NCI-H446 (cell line): ENCODE data around the gene PEMT.
"Not testable (repeated sequence)": the region's sequence is repeated elsewhere in the genome, so short reads cannot be mapped to it uniquely, and the experiment has no call there.

Experiments used
- DNase-seq, 2 experiments: peaks; one replicate each; lab custom pipeline; 2025; lab: John Stamatoyannopoulos, UW

The PEMT gene

DNA sequence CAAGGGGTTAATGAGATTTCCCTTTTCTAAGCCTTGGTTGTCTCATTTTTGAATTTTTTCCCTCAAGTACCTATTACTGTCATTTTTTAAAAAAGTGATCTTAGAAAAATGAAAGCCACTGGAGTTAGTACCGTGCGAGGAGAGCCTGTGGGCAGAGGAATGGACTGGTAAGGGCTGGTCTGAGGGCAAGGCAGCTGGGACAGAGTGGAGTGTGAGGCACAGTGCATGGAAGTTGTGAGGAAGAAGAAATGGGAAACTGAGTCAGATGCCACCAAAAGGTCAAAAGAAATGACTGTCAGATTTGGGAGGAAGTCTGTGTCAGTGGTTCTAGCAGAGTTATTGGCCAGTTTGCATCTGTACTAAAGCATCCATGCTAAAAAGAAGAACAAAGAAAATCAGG, 103.5 kb downstream of the PEMT start:
- no peak for DNase-seq

DNA sequence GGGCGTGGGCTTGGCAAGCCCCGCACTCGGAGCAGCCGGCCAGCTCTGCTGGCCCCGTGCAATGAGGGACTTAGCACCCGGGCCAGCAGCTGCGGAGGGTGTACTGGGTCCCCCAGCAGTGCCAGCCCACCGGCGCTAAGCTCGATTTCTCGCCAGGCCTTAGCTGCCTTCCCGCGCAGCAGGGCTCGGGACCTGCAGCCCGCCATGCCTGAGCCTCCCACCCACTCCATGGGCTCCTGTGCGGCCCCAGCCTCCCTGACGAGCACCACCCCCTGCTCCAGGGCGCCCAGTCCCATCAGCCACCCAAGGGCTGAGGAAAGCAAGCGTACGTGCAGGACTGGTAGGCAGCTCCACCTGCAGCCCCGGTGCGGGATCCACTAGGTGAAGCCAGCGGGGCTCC, 105.1 kb downstream of the PEMT start:
- not testable (repeated sequence) for DNase-seq

DNA sequence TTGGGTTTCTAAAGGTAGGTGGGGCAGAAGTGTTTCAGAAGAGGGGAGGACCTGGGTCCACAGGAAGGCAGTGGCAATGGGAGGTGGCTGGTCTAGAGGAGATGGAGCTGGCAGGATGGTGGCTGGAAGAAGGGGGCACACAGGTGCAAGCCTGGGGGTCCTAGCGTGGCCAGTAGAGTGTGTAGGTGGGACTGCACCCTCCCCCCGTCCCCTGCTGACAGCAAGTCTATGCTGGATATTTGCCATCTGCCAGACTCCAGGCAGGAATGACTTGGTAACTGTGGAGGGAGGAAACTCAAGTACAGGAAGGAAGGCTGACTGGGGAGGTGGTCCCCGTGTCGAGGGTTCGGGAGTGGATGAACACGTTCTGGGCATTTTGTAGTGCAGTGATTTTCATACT, 106.1 kb downstream of the PEMT start:
- DNase-seq, result no peak

DNA sequence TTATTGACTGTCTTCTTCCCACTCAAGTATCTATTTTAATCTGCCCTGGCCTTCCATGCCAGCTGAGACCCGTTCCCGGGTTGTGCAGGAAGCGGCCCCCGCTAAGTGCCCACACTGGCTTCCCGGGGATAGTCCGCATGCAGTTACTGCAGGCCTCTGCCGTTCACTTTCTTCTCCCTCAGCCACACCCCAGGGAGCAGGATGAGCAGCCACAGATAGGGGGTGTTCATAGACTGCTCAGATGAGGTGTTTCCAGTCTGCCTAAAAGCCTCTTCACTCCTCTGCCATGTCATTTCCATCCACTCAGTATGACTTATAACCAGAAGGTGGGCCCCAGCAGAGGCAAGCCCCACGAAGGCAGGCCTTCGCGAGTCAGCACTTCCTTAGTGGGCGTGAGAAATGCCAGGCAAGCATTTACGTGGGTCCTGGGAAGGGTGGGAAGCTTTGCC, 107.0 kb downstream of the PEMT start:
- DNase-seq, result no peak

DNA sequence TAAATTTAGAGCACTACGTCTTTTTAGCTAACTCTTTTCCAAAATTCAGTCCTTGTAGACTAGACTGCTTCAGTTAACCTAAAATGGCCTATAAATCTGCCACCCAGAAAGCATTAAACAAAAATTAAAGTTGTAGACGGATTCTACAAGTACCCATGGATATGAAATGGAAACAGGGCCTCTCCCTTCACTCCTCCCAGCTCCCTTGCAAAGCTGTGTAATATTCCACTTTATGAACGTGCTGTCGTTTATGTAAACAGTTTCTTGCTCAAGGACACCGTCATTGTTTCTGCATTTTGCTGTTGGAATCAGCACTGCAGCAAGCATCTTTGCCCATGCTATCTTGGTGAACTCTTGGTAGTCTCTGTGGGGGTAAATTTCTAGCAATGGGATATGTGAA, 109.6 kb downstream of the PEMT start:
- DNase-seq, result no peak

DNA sequence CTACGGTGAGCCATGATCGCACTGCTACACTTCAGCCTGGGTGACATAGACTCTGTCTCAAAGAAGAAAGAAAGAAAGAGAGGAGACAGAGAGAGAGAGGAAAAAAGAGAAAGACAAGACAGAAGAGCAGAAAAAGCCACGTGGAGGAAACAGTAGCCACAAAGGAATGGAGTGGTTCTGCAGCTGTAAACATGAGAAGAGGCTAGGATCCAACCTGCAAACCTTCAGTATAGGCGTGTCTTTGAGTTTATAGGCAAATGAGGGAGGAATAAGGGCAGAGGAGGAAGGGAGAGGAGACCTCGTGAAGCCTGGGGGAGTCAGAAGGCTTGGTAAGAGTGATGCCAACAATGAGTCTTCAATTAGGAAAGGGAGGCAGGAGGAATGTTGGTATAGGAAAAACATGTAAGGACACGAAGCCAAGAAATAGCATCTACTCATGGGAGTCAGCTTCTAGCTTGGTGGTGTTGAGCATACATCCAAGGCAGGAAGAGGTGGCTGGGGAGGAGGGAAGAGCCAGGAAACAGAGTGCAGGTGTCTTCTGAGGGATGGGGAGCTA, 110.8 kb downstream of the PEMT start:
- no peak for DNase-seq

DNA sequence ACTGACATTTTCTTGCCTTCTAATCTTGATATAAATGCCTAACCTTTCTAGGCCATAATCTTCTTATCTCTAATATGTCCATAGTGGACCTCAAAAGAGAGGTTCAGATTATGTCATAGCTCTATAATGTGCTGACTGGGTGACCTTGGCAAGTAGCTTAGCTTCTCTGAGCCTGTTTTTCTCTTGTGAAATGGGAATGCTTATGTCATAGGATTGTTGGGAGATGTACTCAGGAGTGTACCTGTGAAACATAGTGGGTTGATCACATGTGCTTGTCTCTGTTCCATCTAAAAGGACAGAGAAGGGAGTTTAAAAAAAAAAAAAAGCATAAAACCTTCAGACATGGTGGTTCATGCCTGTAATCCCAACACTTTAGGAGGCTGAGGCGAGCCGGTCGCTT, 112.3 kb downstream of the PEMT start:
- no peak for DNase-seq

DNA sequence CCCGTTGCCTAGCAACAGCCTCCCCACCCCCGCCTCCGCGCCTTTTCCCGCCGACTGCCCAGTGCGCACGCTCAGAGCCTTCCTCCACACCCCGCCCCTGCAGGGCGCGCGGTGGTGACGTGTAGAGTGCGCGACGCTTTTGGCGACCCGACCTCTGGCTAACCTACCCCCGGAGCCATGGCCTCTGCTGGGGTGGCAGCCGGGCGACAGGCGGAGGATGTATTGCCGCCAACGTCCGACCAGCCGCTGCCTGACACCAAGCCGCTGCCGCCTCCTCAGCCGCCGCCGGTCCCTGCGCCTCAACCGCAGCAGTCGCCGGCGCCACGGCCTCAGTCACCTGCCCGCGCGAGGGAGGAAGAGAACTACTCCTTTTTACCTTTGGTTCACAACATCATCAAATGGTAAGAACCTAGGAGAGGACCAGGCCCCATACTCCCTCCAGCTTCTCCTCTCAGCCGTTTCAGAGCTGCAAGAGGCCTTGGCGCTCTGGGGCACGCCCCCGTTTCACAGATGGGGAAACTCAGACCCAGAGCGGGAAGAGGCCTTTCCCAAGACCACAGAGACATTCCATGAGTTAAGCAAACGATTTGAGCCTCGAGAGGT, 114.5 kb downstream of the PEMT start, which contains the start of gene MED9:
MED9 (plus strand) TSS at position 136 of the 603 bp plus-strand sequence; CDS start at position 178, 42 bp downstream.
- DNase-seq, result peak; percentile 86 to 94

DNA sequence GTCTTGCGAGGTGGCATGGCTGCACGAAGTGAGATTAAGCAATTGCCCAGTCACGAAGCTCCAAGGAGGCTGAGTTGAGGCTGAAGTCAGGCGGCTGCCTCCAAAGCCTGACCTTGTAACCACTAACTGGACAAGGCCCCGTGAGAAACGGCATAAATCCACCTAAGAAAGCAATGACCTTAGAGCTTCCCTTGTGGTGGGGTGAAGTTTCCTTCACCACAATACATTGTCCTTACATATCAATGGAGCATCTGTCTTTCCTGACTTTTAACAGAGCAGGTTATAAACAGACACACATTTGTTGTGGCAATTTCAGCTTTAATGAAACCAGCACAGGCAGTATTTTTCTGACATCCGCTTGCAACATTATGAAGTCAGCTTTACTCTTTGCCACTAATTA, 117.2 kb downstream of the PEMT start:
- no peak for DNase-seq

DNA sequence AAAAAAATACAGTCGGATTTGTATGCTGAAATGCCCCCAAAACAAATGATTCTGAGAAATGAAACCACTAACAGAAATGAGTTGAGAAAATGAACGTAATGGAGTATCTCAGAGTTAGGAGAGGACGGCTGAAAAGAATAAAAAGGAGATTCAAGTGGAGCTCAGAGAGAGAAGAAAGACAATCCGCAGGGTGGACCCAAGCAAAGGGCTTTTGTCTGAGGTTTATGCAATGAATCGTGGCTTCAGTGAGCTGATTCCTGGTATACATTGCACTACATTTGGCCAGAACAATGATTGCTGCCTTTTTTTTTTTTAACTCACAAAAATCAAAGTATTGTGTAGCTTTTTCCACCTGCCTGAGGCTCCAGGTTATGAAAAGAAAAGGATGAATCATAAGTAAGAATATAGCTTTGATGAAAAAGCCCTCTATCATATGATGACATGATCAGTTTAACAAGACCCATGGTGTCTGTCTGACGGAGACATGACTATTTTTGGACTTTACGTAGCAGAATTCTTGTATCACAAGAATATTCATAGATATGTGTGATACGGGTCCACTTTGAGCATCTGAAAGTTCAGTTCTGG, 119.1 kb downstream of the PEMT start:
- DNase-seq, result no peak

DNA sequence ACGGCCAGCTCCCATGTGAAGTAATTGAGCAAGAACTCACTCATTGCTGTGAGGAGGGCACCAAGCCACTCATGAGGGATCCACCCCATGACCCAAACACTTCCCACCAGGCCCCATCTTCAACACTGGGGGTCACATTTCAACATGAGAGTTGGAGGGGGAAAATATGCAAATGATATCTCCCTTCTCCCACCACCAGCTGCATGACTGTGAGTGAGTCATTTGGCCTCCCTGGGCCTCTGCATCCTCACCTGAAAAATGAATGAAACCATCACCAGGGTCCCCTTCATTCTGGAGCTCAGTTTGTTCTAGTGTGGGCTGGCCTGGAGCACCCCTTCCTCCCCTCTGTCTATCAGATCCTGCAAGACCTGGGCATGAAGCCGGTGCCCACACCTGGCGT, 121.5 kb downstream of the PEMT start:
- no peak for DNase-seq

DNA sequence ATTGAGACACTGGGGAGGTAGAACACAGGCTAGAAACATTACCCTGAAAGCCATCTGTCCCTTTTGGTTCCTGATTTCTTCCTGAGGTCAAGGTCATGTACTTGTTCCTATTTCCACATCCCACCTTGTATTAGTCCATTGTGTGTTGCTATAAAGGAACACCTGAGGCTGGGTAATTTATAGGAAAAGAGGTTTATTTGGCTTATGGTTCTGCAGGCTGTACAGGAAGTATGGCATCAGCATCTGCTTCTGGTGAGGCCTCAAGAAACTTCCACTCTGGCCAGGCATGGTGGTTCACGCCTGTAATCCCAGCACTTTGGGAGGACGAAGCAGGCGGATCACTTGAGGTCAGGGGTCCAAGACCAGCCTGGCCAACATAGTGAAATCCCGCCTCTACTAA, 122.2 kb downstream of the PEMT start:
- DNase-seq, result no peak

DNA sequence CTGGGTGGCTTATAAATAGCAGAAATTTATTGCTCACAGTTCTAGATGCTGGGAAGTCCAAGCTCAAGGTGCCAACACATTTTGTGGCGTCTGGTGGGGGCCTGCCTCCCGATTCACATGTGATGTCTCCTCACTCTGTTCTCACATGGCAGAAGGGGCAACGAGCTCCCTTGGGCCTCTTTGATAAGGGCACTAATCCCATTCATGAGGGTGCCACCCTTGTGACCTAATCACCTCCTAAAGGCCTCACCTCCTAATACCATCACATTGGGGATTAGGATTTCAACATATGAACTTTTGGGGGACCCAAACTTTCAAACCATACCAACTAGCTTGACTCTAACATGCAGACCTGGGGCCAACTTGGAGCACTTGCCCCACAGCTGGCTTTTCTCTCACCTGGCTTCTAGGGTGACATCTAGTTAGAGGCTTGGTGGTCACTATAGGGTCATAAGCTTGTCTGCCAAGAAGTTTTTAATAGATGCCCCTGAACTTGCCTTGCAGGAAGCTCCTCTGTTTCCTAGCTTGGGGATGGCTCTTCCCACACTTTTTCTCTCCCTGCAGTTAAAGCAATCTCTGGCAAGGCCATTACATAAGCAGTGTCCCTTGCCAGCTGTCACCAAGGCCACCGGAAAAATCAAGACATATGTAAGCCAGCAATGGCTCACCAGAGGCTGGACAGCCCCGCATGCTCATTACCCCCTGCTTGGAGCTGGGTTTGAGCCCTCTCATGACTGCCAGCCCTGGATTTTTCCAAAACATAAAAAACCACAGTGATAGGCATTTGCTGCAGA, 123.1 kb downstream of the PEMT start:
- DNase-seq, result peak in 1 of 2 experiments; percentile 5

DNA sequence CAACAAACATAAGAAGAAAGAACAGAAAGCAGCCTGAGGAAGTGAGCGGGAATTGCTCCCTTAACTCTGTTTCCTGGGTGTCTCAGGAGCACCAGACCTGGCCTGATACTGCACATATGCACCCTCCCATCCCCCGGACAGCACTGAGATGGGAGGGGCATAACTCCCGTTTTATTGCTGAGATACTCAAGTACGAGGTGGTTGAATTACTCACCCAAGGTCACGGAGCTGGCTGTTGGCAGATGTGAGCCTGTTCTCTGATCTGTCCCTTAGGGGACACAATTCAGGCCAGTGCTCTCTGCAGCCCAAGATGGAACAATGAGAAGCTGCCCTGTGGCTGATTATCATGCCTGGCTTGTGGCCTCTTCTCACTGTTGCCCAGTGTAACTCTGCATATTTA, 123.8 kb downstream of the PEMT start:
- no peak for DNase-seq

DNA sequence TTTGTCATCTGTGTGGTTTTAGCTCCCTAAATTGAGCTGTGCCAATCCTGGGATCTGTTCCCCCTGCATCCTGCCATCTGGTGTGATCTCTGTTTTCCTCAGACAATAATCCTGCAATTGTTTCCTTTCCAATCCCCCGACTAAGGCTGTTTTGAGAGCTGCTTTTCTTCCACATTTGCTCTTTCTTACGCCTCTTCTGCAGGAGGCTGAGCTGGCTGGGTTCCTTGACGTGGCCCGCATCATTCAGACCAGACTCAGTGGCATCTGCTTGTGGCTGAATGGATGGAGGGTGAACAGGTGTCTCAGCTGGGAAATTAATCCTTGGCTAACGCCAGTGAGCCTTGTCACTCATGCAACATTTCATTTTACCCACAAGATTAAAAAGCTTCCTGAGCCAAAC, 124.5 kb downstream of the PEMT start:
- peak; percentile 48 to 50 for DNase-seq

DNA sequence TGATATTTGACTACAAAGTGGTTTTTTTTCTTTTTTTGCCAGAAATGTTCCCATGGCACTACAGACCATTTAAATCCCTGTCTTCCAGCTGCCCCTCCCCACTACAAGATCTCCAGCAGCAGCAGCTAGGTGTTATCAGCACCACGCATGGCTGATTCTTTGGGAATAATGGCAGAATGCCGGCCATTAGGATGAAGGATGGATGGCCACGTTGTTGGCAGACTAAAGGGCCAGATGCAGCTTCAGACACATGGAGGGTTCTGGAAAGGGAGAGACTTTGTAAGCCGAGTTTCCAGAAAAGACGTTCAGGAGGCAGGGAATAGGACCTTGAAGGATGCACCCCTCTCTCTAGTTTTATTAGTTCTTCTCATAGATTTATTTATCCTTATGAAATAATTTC, 125.0 kb downstream of the PEMT start:
- peak; percentile 48 to 56 for DNase-seq

DNA sequence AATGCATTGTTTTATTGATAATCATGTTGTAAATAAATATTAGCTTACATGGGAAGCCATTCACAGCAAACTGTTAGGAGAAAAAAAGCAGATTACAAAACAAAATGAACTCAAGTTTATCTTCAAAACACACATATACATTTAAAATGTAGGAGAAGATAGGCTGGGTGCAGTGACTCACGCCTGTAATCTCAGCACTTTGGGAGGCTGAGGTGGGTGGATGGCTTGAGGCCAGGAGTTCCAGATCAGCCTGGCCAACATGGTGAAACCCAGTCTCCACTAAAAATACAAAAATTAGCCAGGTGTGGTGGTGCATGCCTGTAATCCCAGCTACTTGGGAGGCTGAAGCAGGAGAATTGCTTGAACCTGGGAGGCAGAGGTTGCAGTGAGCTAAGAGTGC, 125.6 kb downstream of the PEMT start:
- not testable (repeated sequence) for DNase-seq

DNA sequence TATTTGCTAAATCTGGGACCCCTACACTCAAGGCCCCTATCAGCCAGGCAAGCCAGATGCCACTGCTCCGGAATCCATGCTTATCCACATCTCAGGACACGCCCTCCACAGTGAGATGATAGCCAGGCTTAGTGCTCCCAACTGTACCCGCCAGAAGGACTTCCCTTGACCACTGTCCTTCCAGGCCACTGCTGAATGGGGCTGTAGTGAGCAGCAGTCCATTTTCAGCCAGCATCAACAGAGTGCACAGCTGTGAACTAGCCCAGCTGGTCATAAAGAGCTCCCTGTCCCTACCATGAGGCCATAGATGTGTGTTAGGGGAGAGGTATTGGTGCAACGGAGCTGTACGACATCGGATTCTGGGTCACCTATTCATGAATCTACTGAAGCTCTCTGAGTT, 127.7 kb downstream of the PEMT start:
- no peak for DNase-seq

DNA sequence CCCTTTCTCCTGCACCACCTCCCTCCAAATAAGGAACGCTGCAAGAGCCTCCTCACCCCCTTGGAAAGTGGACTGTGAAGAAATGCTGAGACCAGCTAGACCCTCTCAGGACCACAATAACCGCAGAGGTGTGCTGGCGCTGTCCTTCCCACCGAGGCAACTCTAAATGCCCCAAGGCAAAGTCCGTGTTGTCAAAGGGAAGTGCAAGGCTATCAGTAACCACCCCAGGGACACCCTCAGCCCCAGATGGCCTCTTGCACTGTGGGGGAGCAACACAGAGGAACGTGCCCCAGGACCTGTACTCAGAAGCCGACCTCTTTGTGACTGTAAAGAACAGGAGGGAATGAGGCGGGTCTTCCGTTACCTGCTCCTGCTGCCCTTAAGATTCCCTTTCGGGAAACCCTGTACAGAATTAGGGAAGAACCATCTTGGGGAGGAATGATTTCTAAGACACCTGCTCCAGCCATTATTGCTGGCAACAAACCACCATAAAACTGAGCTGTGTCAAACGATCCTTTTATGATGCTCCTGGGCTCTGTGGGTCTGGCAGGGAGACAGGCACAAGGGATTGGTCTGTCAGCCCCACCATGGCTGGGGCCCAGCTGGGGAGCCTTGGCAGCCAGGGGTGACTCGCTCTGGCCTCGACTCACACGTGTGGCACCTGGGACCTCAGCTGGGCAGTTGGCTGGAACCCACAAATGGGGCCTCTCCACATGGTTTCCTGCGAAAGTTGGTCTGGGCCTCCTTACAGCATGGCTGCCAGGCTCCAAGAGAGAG, 129.3 kb downstream of the PEMT start:
- DNase-seq, result peak in 1 of 2 experiments; percentile 14

DNA sequence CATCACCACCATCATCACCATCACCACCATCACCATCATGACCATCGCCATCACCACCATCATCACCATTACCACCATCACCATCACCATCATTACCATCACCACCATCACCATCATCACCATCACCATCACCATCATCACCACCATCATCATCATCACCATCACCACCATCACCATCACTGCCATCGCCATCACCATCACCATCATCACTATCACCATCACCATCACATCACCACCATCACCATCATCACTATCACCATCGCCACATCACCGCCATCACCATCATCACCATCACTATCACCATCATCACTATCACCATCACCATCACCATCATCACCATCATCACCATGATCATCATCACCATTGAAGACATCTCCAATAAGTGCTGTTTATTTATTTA, 131.5 kb downstream of the PEMT start:
- no peak for DNase-seq

DNA sequence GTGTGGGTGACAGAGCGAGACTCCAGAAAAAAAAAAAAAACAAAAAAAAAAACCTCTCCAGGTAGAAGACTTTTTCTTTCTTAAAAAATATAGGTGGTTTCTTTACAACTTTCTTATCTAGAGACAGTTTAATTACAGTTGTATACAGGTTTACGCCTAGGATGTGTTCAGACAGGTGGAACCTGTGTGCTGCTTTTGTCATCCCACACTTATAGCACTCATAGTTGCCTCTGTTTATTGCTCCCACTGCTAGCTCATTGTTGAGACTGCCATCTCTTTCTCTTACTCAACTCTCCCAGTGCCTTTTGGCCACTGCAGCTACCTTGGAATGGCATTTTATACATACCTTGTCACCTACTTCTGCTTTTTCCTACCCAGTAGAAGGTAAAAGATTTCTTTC, 133.8 kb downstream of the PEMT start:
- no peak for DNase-seq

DNA sequence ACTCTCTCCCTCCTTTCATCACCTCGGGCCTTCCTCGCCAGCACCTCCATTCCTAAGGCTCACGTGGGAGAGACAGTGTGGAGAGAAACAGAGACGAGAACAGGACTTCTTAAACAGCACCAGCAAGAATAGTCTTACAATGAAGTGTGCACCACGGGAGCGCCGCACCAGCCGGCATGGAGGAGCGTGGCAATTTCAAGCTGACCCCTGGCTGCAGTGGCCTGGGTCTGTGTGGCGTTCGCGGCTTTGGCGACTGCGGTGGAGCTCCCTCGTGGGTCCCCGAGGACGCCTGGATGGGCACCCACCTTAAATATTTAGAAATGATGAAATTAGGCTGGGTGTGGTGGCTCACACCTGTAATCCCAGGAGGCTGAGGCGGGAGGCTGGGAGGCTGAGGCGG, 135.3 kb downstream of the PEMT start:
- no peak for DNase-seq
